Colonic mucosa (tissue), 4 donors: ENCODE measurements around the gene ERN1. TPM values are rescaled to one million over a fixed set of nuclear protein-coding genes. Genes with fewer than 3 reads are reported as not detected.

Experiments used
- DNase-seq: peaks from one replicate; pipeline ENCODE4 v3.0.0-alpha.2; 2020
- H3K27ac ChIP-seq: fragments of 200-600 bp; one replicate; pipeline ENCODE4 v1.8.0; 2021
- H3K27me3 ChIP-seq: fragments of 200-600 bp; one replicate; pipeline ENCODE4 v1.8.0; 2021
- H3K36me3 ChIP-seq: fragments of 200-600 bp; one replicate; pipeline ENCODE4 v1.8.0; 2021
- H3K4me1 ChIP-seq: fragments of 200-600 bp; one replicate; pipeline ENCODE4 v1.8.0; 2021; ENCODE audit warnings: mild to moderate bottlenecking
- H3K4me3 ChIP-seq: fragments of 200-600 bp; one replicate; pipeline ENCODE4 v1.8.0; 2021
- H3K9ac ChIP-seq, 2 donors: one replicate each; pipeline ENCODE4 v1.7.0; 2013; ENCODE audit warnings: control low read depth in 2 of 2, low read depth in 2 of 2, low read length in 2 of 2
- H3K9me3 ChIP-seq: fragments of 200-600 bp; one replicate; pipeline ENCODE4 v1.8.0; 2021
- CTCF ChIP-seq: fragments of 200-600 bp; IDR thresholded peaks from one replicate; pipeline ENCODE4 v1.8.0; 2022; ENCODE audit warnings: antibody characterized with exemption, mild to moderate bottlenecking
- intact Hi-C: fragments of 100-400 bp; cut with DNase I; formaldehyde crosslinking; loops from one replicate; pipeline ENCODE4 v1.14.1; 2022
- total RNA-seq, 2 donors: library from RNA; stranded (reverse); fragmentation: NEBNext Ultra II Directional in 1 of 2; extraction: Animal tissue kit (Norgen Biotek cat#: 25700) in 1 of 2; gene quantifications; one replicate each; pipeline ENCODE4 v1.2.1, GENCODE V29; 2021
- donor health status: healthy.
- donor health status: DM: no; HTN: no; CAD: no.
- donor health status: DM: no; HTN: no; CAD: no.

ERN1 gene
- total RNA-seq, 2 donors from 2014 or later: 19.2 to 19.6 TPM

DNA sequence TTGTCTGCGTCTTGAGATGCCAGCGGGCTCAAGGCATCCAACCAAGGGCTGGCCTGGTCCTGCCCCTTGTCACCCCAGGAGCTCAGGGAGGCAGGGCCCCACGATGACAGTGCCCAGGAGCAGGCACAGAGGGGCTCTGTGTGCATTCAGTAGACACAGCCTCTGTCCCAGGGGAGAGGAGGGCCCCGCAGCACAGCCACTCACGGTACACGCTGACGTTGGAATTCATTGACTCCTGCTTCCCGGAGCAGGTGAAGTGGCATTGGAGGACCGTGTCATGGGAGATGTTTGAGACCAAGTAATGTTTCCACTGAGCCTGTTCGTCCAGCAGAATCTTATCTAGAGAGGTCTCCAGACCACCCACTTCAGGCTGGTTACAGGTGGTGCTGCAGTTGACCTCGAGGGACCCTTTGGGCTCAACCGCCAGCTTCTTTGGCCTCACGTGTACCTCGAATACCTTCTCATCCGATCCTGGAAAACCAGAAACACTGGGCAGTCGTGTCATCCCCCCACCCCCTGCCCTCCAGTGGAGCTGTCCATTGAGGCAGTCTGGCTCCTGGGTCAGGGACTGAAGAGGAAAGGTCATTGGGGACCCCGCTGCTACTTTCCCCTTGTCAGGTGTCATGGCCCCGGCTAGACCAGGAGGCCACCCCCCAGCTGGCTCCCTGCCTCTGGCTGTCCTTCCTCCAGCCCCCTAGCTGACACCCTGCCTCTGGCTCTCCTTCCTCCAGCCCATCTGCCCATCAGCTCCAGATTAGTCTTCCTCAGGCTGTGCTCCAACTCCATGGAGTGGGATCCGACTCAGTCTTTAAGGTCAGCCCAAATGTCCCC is 124.8 kb downstream of the ERN1 start:
- no peaks in the 10 kb centered on the region for H3K36me3 ChIP-seq
- intact Hi-C loops: no loop called here
- H3K27ac ChIP-seq: no peak overlapping the region
- peak overlapping the region in 1 of 2 donors; percentile 26 for H3K9ac ChIP-seq
- no peak overlapping the region for H3K4me3 ChIP-seq
- H3K27me3 ChIP-seq: no peaks in the 10 kb centered on the region
- DNase-seq: peak; percentile 14
- no peak for TF ChIP-seq CTCF
- peaks cover 3% of the 10 kb centered on the region for H3K4me1 ChIP-seq
- H3K9me3 ChIP-seq: no peaks in the 10 kb centered on the region

- DNase-seq: peak; percentile 15
- H3K4me3 ChIP-seq: no peak overlapping the region
- H3K27ac ChIP-seq: no peak overlapping the region
- no peak for TF ChIP-seq CTCF
- intact Hi-C loops: no loop called here
- H3K27me3 ChIP-seq: no peaks in the 10 kb centered on the region
- H3K4me1 ChIP-seq: peaks cover 3% of the 10 kb centered on the region
- H3K9ac ChIP-seq: no peak overlapping the region
- H3K36me3 ChIP-seq: no peaks in the 10 kb centered on the region
- H3K9me3 ChIP-seq: no peaks in the 10 kb centered on the region
These were observed 125.7 kb downstream of the ERN1 start for GRCh38 chr17:64004218-64004770.

DNA sequence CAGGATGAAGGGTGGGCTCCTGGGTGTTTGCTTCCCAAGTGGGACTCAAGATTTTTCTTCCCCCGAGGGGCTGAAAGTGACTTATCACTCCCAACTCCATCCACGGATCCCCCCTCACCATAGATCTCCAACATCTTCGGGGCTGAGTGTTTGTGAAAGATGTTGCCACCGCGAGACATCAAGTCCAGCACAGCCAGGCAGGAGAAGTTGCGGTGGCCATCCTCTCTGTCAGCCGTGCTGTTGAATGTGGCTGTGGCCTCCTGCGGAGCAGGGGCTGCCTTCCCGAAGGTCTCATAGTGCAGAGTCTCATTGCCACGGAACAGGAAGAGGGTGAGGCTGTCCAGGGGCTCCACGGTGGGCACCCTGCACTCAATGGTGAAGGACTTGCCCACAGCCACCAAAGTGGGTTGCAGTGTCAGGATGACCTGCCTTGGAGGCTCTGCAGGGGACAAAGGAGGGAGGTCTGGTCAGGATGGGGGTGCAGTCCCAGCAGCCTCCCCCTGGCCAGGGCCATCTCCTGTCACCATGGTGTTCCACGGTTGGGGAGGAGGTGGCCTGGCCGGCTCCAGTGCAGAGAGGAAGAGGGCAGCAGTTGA is 126.3 kb downstream of the ERN1 start:
- Histone ChIP-seq H3K9ac (no peak overlapping the region), H3K4me1 (peaks cover 3% of the 10 kb centered on the region), H3K27me3 (peaks cover 5% of the 10 kb centered on the region), H3K9me3 (no peaks in the 10 kb centered on the region), H3K4me3 (no peak overlapping the region), H3K27ac (no peak overlapping the region), H3K36me3 (no peaks in the 10 kb centered on the region)
- intact Hi-C loops: no loop called here
- no peak for TF ChIP-seq CTCF
- peak; percentile 12 for DNase-seq

DNA sequence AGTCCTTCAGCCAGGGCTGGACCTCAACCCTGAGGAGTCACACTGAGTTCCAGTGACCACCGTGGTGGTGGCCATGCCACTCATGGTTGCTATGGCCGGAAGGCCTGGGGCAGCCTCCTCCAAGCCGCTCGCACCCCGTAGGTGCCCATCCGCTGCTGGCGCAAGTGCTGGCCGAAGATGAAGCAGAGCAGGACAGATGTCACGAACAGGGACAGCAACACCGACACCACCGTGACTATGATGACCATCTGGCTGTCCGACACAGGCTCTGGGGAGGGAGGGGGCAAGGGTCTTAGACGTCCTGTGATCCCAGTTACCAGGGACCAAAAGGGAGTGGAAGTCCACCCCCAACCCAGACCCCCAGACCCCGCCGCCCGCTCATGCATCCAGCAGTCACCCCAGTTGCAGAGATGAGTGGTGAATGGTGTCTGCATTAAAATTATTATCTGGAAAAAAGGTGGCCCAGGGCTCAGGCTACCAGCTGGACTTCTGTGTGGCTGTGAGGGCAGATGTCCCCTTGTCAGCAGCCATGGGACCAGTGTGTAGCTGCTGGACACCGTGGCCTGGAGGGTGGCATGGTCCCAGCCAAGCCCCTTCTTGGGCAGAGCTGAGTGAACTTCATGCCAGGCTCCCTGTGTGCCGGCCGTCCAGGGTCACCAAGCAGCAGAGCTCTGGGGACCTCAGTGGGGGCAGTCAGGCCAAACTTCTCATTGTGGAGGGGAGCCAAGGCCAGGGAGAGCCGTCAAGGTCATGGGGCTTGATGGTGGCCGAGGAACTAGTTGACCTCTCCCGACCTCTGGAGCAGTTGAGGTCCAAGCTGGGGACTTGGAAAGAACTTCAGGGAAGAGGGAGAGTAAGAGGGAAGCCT is 127.1 kb downstream of the ERN1 start:
- Histone ChIP-seq H3K27ac (no peak overlapping the region), H3K9me3 (no peaks in the 10 kb centered on the region), H3K4me3 (no peak overlapping the region), H3K4me1 (peaks cover under 1% of the 10 kb centered on the region), H3K36me3 (no peaks in the 10 kb centered on the region), H3K27me3 (peaks cover 5% of the 10 kb centered on the region), H3K9ac (no peak overlapping the region)
- DNase-seq: peak; percentile 18
- TF ChIP-seq CTCF: no peak
- intact Hi-C loops: no loop called here
